HG02571 (cell line): ENCODE results near the gene DNAH1.

Experiments used
- ATAC-seq: cut with Tn5 transposase; IDR thresholded peaks from one replicate; pipeline ENCODE4 v1.9.1; 2021; ENCODE audit warnings: mild to moderate bottlenecking, moderate library complexity; ENCODE audit not compliant: unreplicated experiment

Gene DNAH1

GRCh38 chr3:52384019-52384761 is 68.1 kb downstream of the DNAH1 start:
- ATAC-seq = no peak

- no peak for ATAC-seq
These were observed 69.0 kb downstream of the DNAH1 start for GRCh38 chr3:52385157-52385556.

- ATAC-seq = no peak
These were observed 71.4 kb downstream of the DNAH1 start for GRCh38 chr3:52387481-52387880.

- no peak for ATAC-seq
These were observed 72.3 kb downstream of the DNAH1 start for GRCh38 chr3:52388348-52388821.

- no peak for ATAC-seq
These were observed 72.8 kb downstream of the DNAH1 start for GRCh38 chr3:52388933-52389332.

GRCh38 chr3:52391096-52391495 is 75.0 kb downstream of the DNAH1 start:
- ATAC-seq = no peak

- ATAC-seq = no peak
These were observed 76.3 kb downstream of the DNAH1 start for GRCh38 chr3:52392216-52392930.

GRCh38 chr3:52393131-52393807 is 77.2 kb downstream of the DNAH1 start:
- ATAC-seq = no peak

GRCh38 chr3:52393959-52394670 is 78.0 kb downstream of the DNAH1 start:
- ATAC-seq = no peak

GRCh38 chr3:52394751-52395502 is 78.8 kb downstream of the DNAH1 start:
- ATAC-seq = no peak

- no peak for ATAC-seq
These were observed 79.4 kb downstream of the DNAH1 start for GRCh38 chr3:52395503-52395865.

GRCh38 chr3:52396011-52396906 is 80.1 kb downstream of the DNAH1 start:
- ATAC-seq = no peak

GRCh38 chr3:52396907-52397591 is 80.9 kb downstream of the DNAH1 start:
- ATAC-seq = no peak

GRCh38 chr3:52397676-52398399 is 81.7 kb downstream of the DNAH1 start:
- ATAC-seq = no peak

- ATAC-seq = no peak
These were observed 82.6 kb downstream of the DNAH1 start for GRCh38 chr3:52398670-52399081.

GRCh38 chr3:52399131-52399530 is 83.0 kb downstream of the DNAH1 start:
- no peak for ATAC-seq

- no peak for ATAC-seq
These were observed 83.5 kb downstream of the DNAH1 start for GRCh38 chr3:52399593-52399992.

- ATAC-seq = no peak
These were observed 84.2 kb downstream of the DNAH1 start for GRCh38 chr3:52400275-52400793.
